ENCODE measurements around the gene TMEM17.

The TMEM17 gene

GRCh38 chr2:62473246-62473827 is 32.7 kb downstream of the TMEM17 start:
- Mint-ChIP-seq H3K27me3 (ENCODE audit: low read depth) (peaks cover 24% of the 10 kb centered on the region), H3K9me3 (no peaks in the 10 kb centered on the region), H3K4me3 (no peak overlapping the region), H3K4me1 (ENCODE audit: low read depth) (no peaks in the 10 kb centered on the region), H3K36me3 (ENCODE audit: low read depth) (no peaks in the 10 kb centered on the region), H3K27ac (no peak overlapping the region)
- no peak for DNase-seq (ENCODE audit: low spot score)

- no peaks in the 10 kb centered on the region for H3K36me3 Mint-ChIP-seq (ENCODE audit: low read depth)
- no peak overlapping the region for H3K27ac Mint-ChIP-seq
- peaks cover 24% of the 10 kb centered on the region for H3K27me3 Mint-ChIP-seq (ENCODE audit: low read depth)
- H3K9me3 Mint-ChIP-seq = no peaks in the 10 kb centered on the region
- H3K4me1 Mint-ChIP-seq (ENCODE audit: low read depth) = no peaks in the 10 kb centered on the region
- H3K4me3 Mint-ChIP-seq = no peak overlapping the region
- no peak for DNase-seq (ENCODE audit: low spot score)
Observed at GRCh38 chr2:62472312-62472711, 33.7 kb downstream of the TMEM17 start.

- no peak overlapping the region for H3K4me3 Mint-ChIP-seq
- H3K36me3 Mint-ChIP-seq (ENCODE audit: low read depth) = no peaks in the 10 kb centered on the region
- H3K27ac Mint-ChIP-seq = no peak overlapping the region
- H3K27me3 Mint-ChIP-seq (ENCODE audit: low read depth) = peaks cover 24% of the 10 kb centered on the region
- H3K9me3 Mint-ChIP-seq = no peaks in the 10 kb centered on the region
- no peaks in the 10 kb centered on the region for H3K4me1 Mint-ChIP-seq (ENCODE audit: low read depth)
- no peak for DNase-seq (ENCODE audit: low spot score)
Observed at GRCh38 chr2:62471816-62472215, 34.2 kb downstream of the TMEM17 start.

GRCh38 chr2:62471404-62471803 is 34.6 kb downstream of the TMEM17 start:
- no peak overlapping the region for H3K27ac Mint-ChIP-seq
- H3K4me1 Mint-ChIP-seq (ENCODE audit: low read depth) = no peaks in the 10 kb centered on the region
- H3K27me3 Mint-ChIP-seq (ENCODE audit: low read depth) = peaks cover 24% of the 10 kb centered on the region

GRCh38 chr2:62469548-62469947 is 36.4 kb downstream of the TMEM17 start:
- no peak for DNase-seq (ENCODE audit: low spot score)
- H3K36me3 Mint-ChIP-seq (ENCODE audit: low read depth) = no peaks in the 10 kb centered on the region
- no peaks in the 10 kb centered on the region for H3K9me3 Mint-ChIP-seq
- H3K27ac Mint-ChIP-seq = no peak overlapping the region
- peaks cover 20% of the 10 kb centered on the region for H3K27me3 Mint-ChIP-seq (ENCODE audit: low read depth)
- no peaks in the 10 kb centered on the region for H3K4me1 Mint-ChIP-seq (ENCODE audit: low read depth)
- H3K4me3 Mint-ChIP-seq = no peak overlapping the region

More at GRCh38 chr2:62471404-62471803, 34.6 kb downstream of the TMEM17 start:
- DNase-seq (ENCODE audit: low spot score) = no peak
- Mint-ChIP-seq H3K4me3 (no peak overlapping the region), H3K9me3 (no peaks in the 10 kb centered on the region), H3K36me3 (ENCODE audit: low read depth) (no peaks in the 10 kb centered on the region)

- no peak for DNase-seq (ENCODE audit: low spot score)
- Mint-ChIP-seq H3K4me3 (no peak overlapping the region), H3K36me3 (ENCODE audit: low read depth) (no peaks in the 10 kb centered on the region), H3K9me3 (no peaks in the 10 kb centered on the region), H3K27ac (no peak overlapping the region), H3K27me3 (ENCODE audit: low read depth) (peaks cover 17% of the 10 kb centered on the region), H3K4me1 (ENCODE audit: low read depth) (no peaks in the 10 kb centered on the region)
Observed at GRCh38 chr2:62469114-62469513, 36.9 kb downstream of the TMEM17 start.

- H3K4me3 Mint-ChIP-seq = no peak overlapping the region
- H3K9me3 Mint-ChIP-seq = no peaks in the 10 kb centered on the region
- no peak for DNase-seq (ENCODE audit: low spot score)
Observed at GRCh38 chr2:62467475-62468321, 38.3 kb downstream of the TMEM17 start.

GRCh38 chr2:62467100-62467474 is 38.9 kb downstream of the TMEM17 start:
- H3K4me1 Mint-ChIP-seq (ENCODE audit: low read depth) = no peaks in the 10 kb centered on the region
- no peak overlapping the region for H3K4me3 Mint-ChIP-seq
- H3K9me3 Mint-ChIP-seq = no peaks in the 10 kb centered on the region
- no peak for DNase-seq (ENCODE audit: low spot score)
- peaks cover 7% of the 10 kb centered on the region for H3K27me3 Mint-ChIP-seq (ENCODE audit: low read depth)
- H3K27ac Mint-ChIP-seq = no peak overlapping the region
- H3K36me3 Mint-ChIP-seq (ENCODE audit: low read depth) = no peaks in the 10 kb centered on the region

More at GRCh38 chr2:62467475-62468321, 38.3 kb downstream of the TMEM17 start:
- H3K27me3 Mint-ChIP-seq (ENCODE audit: low read depth) = peaks cover 13% of the 10 kb centered on the region
- no peak overlapping the region for H3K27ac Mint-ChIP-seq
- no peaks in the 10 kb centered on the region for H3K36me3 Mint-ChIP-seq (ENCODE audit: low read depth)
- no peaks in the 10 kb centered on the region for H3K4me1 Mint-ChIP-seq (ENCODE audit: low read depth)

- H3K9me3 Mint-ChIP-seq = no peaks in the 10 kb centered on the region
- no peak overlapping the region for H3K4me3 Mint-ChIP-seq
- no peaks in the 10 kb centered on the region for H3K36me3 Mint-ChIP-seq (ENCODE audit: low read depth)
- no peaks in the 10 kb centered on the region for H3K4me1 Mint-ChIP-seq (ENCODE audit: low read depth)
- H3K27me3 Mint-ChIP-seq (ENCODE audit: low read depth) = peaks cover 1% of the 10 kb centered on the region
- no peak for DNase-seq (ENCODE audit: low spot score)
- no peak overlapping the region for H3K27ac Mint-ChIP-seq
Observed at GRCh38 chr2:62466503-62466854, 39.5 kb downstream of the TMEM17 start.

- H3K36me3 Mint-ChIP-seq (ENCODE audit: low read depth) = no peaks in the 10 kb centered on the region
- H3K4me1 Mint-ChIP-seq (ENCODE audit: low read depth) = no peaks in the 10 kb centered on the region
- H3K27ac Mint-ChIP-seq = no peak overlapping the region
- no peak overlapping the region for H3K4me3 Mint-ChIP-seq
- DNase-seq (ENCODE audit: low spot score) = no peak
- no peaks in the 10 kb centered on the region for H3K27me3 Mint-ChIP-seq (ENCODE audit: low read depth)
- no peaks in the 10 kb centered on the region for H3K9me3 Mint-ChIP-seq
Observed at GRCh38 chr2:62465741-62466502, 40.1 kb downstream of the TMEM17 start.

GRCh38 chr2:62465039-62465740 is 40.8 kb downstream of the TMEM17 start:
- no peak for DNase-seq (ENCODE audit: low spot score)
- no peaks in the 10 kb centered on the region for H3K36me3 Mint-ChIP-seq (ENCODE audit: low read depth)
- H3K9me3 Mint-ChIP-seq = no peaks in the 10 kb centered on the region
- no peaks in the 10 kb centered on the region for H3K27me3 Mint-ChIP-seq (ENCODE audit: low read depth)
- no peak overlapping the region for H3K4me3 Mint-ChIP-seq
- H3K27ac Mint-ChIP-seq = no peak overlapping the region
- H3K4me1 Mint-ChIP-seq (ENCODE audit: low read depth) = no peaks in the 10 kb centered on the region

- H3K36me3 Mint-ChIP-seq (ENCODE audit: low read depth) = no peaks in the 10 kb centered on the region
- no peak overlapping the region for H3K27ac Mint-ChIP-seq
- no peaks in the 10 kb centered on the region for H3K9me3 Mint-ChIP-seq
- no peaks in the 10 kb centered on the region for H3K27me3 Mint-ChIP-seq (ENCODE audit: low read depth)
- no peaks in the 10 kb centered on the region for H3K4me1 Mint-ChIP-seq (ENCODE audit: low read depth)
- H3K4me3 Mint-ChIP-seq = no peak overlapping the region
- no peak for DNase-seq (ENCODE audit: low spot score)
Observed at GRCh38 chr2:62464221-62465007, 41.6 kb downstream of the TMEM17 start.

GRCh38 chr2:62462211-62462610 is 43.8 kb downstream of the TMEM17 start:
- DNase-seq (ENCODE audit: low spot score) = no peak
- no peaks in the 10 kb centered on the region for H3K9me3 Mint-ChIP-seq
- no peak overlapping the region for H3K4me3 Mint-ChIP-seq
- no peaks in the 10 kb centered on the region for H3K4me1 Mint-ChIP-seq (ENCODE audit: low read depth)
- H3K36me3 Mint-ChIP-seq (ENCODE audit: low read depth) = no peaks in the 10 kb centered on the region
- peaks cover 9% of the 10 kb centered on the region for H3K27me3 Mint-ChIP-seq (ENCODE audit: low read depth)
- no peak overlapping the region for H3K27ac Mint-ChIP-seq

All from T-helper 2 cell treated with Interferon-gamma antibody and Interleukin-4, amounts not matched to agents 5 μg/mL and 100 μg/mL, for 36 hours (primary cell).